Measurements from ENCODE around the gene SIGLEC1. TPM values are rescaled to one million over a fixed set of nuclear protein-coding genes. Genes with fewer than 3 reads are reported as not detected.

The SIGLEC1 gene
- total and polyA plus RNA-seq, 12 donors = 1.3 to 22.4 (median 2.8) TPM

GRCh38 chr20:3754276-3754630 lies 41.9 kb upstream of the SIGLEC1 start:
- Histone ChIP-seq H3K27me3 (peaks cover 0 to 21% (median 9%) of the 10 kb centered on the region in 7 donors), H3K27ac (peak overlapping the region in 3 of 10 donors; percentile 16 to 48 (median 26)), H3K9me3 (no peaks in the 10 kb centered on the region), H3K4me3 (no peak overlapping the region), H3K4me1 (peaks cover 0 to 69% (median 23%) of the 10 kb centered on the region in 9 donors), H3K36me3 (peaks cover 0 to 59% (median 0%) of the 10 kb centered on the region in 9 donors)
- ATAC-seq (no peak), DNase-seq (no peak)
- no peak for TF ChIP-seq CTCF (IDR thresholded peaks at IDR 0.05)
- WGBS, 2 donors = 85 to 88% methylated on average over 16 of the region's 16 CpGs
- intact Hi-C loops (cut with DNase I) = loop anchor here in 4 of 10 donors (5.0 to 10.0 kb wide), 2 partner anchors 37 to 79 kb away; no protein-coding TSS in a partner anchor

- Histone ChIP-seq H3K9me3 (no peaks in the 10 kb centered on the region), H3K4me3 (no peak overlapping the region), H3K27me3 (peaks cover 0 to 21% (median 9%) of the 10 kb centered on the region in 7 donors), H3K27ac (peak overlapping the region in 5 of 10 donors; percentile 4 to 48 (median 26)), H3K36me3 (peaks cover 0 to 59% (median 0%) of the 10 kb centered on the region in 9 donors), H3K4me1 (peaks cover 0 to 69% (median 23%) of the 10 kb centered on the region in 9 donors)
- DNase-seq = peak in 1 of 2 donors; percentile 27
- intact Hi-C loops (cut with DNase I) = loop anchor here in 4 of 10 donors (5.0 to 10.0 kb wide), 2 partner anchors 36 to 79 kb away; no protein-coding TSS in a partner anchor
- ATAC-seq = peak in 7 of 8 donors; percentile 1 to 24 (median 6)
- whole genome bisulfite sequencing, 2 donors = 68 to 83% methylated on average over 26 of the region's 26 CpGs
- TF ChIP-seq CTCF (IDR thresholded peaks at IDR 0.05) = no peak
These were observed 41.3 kb upstream of the SIGLEC1 start for GRCh38 chr20:3753501-3754275.

- peak overlapping the region in 3 of 10 donors; percentile 30 to 56 (median 48) for H3K27ac ChIP-seq
- H3K4me1 ChIP-seq = peaks cover 0 to 64% (median 22%) of the 10 kb centered on the region in 9 donors
- peak; percentile 60 to 85 (median 79) for TF ChIP-seq CTCF (IDR thresholded peaks at IDR 0.05)
- peak in 1 of 2 donors; percentile 72 for DNase-seq
- intact Hi-C loops (cut with DNase I) = loop anchor here in 4 of 10 donors (5.0 to 10.0 kb wide), 2 partner anchors 36 to 78 kb away; no protein-coding TSS in a partner anchor
- 38 to 42% methylated on average over 4 of the region's 4 CpGs for WGBS, 2 donors
- peaks cover 0 to 21% (median 9%) of the 10 kb centered on the region in 7 donors for H3K27me3 ChIP-seq
- ATAC-seq = peak; percentile 53 to 87 (median 69)
- H3K9me3 ChIP-seq = no peaks in the 10 kb centered on the region
- H3K36me3 ChIP-seq = peaks cover 0 to 55% (median 3%) of the 10 kb centered on the region in 9 donors
- H3K4me3 ChIP-seq = no peak overlapping the region
These were observed 40.7 kb upstream of the SIGLEC1 start for GRCh38 chr20:3753098-3753497.

GRCh38 chr20:3752386-3752759 lies 40.0 kb upstream of the SIGLEC1 start:
- intact Hi-C loops (cut with DNase I) = loop anchor here in 4 of 10 donors (5.0 to 10.0 kb wide), 2 partner anchors 35 to 78 kb away; no protein-coding TSS in a partner anchor
- peak in 4 of 8 donors; percentile 1 to 11 (median 8) for ATAC-seq

More at GRCh38 chr20:3752386-3752759, 40.0 kb upstream of the SIGLEC1 start:
- Histone ChIP-seq H3K4me1 (peaks cover 0 to 57% (median 22%) of the 10 kb centered on the region in 9 donors), H3K36me3 (peaks cover 0 to 51% (median 3%) of the 10 kb centered on the region in 9 donors), H3K27ac (peak overlapping the region in 5 of 10 donors; percentile 30 to 68 (median 48)), H3K27me3 (peaks cover 0 to 21% (median 9%) of the 10 kb centered on the region in 7 donors), H3K9me3 (no peaks in the 10 kb centered on the region), H3K4me3 (peak overlapping the region in 8 of 10 donors; percentile 16 to 47 (median 39))
- TF ChIP-seq CTCF (IDR thresholded peaks at IDR 0.05) = no peak
- 34 to 45% methylated on average over 13 of the region's 13 CpGs for WGBS, 2 donors
- no peak for DNase-seq
